Pancreas (tissue), 10 donors: ENCODE data around the gene TRAK1. TPM values are rescaled to one million over a fixed set of nuclear protein-coding genes. Genes with fewer than 3 reads are reported as not detected.

ENCODE experiments used
- ATAC-seq, 4 donors: fragments of 200-7000 bp; cut with Tn5 transposase; one replicate each; pipeline versions ENCODE4 v1.8.0 to v1.9.1; 2020; ENCODE audit warnings: mild to moderate bottlenecking in 4 of 4, moderate library complexity in 4 of 4
- DNase-seq, 6 donors: peaks; one replicate each; pipeline ENCODE4 v3.0.0-alpha.2; 2020
- FAIRE-seq: peaks from 2 replicates; lab custom pipeline; 2012; peaks lifted over from hg19 to GRCh38; lab: Jason Lieb, UNC
- H3K27ac ChIP-seq, 4 donors: fragments of 200-600 bp; sonication (generic); 1 replicate in 3 of 4; 2 replicates in 1 of 4; pipeline versions ENCODE4 v1.5.0 to v1.8.0; 2020
- H3K27me3 ChIP-seq, 4 donors: fragments of 200-600 bp; one replicate each; pipeline ENCODE4 v1.8.0; 2021
- H3K36me3 ChIP-seq, 3 donors: fragments of 200-600 bp; sonication (generic) in 1 of 3; one replicate each; pipeline versions ENCODE4 v1.5.0 to v1.8.0; 2020 to 2021
- H3K4me1 ChIP-seq, 3 donors: fragments of 200-600 bp; one replicate each; pipeline ENCODE4 v1.8.0; 2021
- H3K4me3 ChIP-seq, 4 donors: fragments of 200-600 bp; sonication (generic) in 2 of 4; one replicate each; pipeline versions ENCODE4 v1.5.0 to v1.8.0; 2020 to 2021
- H3K9me3 ChIP-seq, 4 donors: fragments of 200-600 bp; one replicate each; pipeline ENCODE4 v1.8.0; 2021
- CTCF ChIP-seq, 4 donors: fragments of 200-600 bp; sonication (generic) in 3 of 4; IDR thresholded peaks; one replicate each; pipeline versions ENCODE4 v1.5.0 to v1.8.0; 2021; ENCODE audit warnings: antibody characterized with exemption in 4 of 4
- WGBS, 2 donors: extraction: QIAGEN DNeasy Blood & Tissue Kit; methylation state at CpG; one replicate each; pipeline ENCODE4 v1.1.7; 2013; 5-methylcytosine and 5-hydroxymethylcytosine counted together
- intact Hi-C, 3 donors: fragments of 100-400 bp; cut with DNase I; formaldehyde crosslinking; loops; one replicate each; pipeline versions ENCODE4 v1.11.1 to v1.14.2; 2022
- polyA plus RNA-seq, 2 donors: library from polyadenylated mRNA; stranded (reverse); fragments of 200-250 nt; gene quantifications; one replicate each; pipeline ENCODE4 v1.2.3, GENCODE V29; 2013
- total RNA-seq, 6 donors: library from RNA; stranded (reverse); fragmentation: NEBNext Ultra II Directional in 4 of 6; extraction: Animal tissue kit (Norgen Biotek cat#: 25700) in 4 of 6; gene quantifications; one replicate each; pipeline versions ENCODE4 v1.2.1 to v1.2.4, GENCODE V29; 2021 to 2023
- donor health status: healthy with polysubstance abuse.
- donor health status: DM: no; HTN: no; CAD: no; lungs with moderate emphysema.
- donor health status: DM: no; HTN: no; CAD: no.
- donor health status: control.
- donor health status: control.
- donor health status: Bipolar disorder and iron deficiency.
- donor health status: DM: yes; HTN: yes; CAD: no.
- donor health status: DM: no; HTN: no; CAD: no.
- donor health status: DM: no; HTN: no; CAD: no.
- donor health status: DM: yes; HTN: yes; CAD: no.

TRAK1 gene
- total and polyA plus RNA-seq, 8 donors = 9.3 to 24.3 (median 11.7) TPM

- intact Hi-C loops = loop anchor here (5.0 to 10.0 kb wide), 2 partner anchors 78 to 300 kb away; no protein-coding TSS in a partner anchor
- Histone ChIP-seq H3K27me3 (no peaks in the 10 kb centered on the region), H3K36me3 (peaks cover 0 to 27% (median 8%) of the 10 kb centered on the region in 3 donors), H3K27ac (no peak overlapping the region), H3K4me1 (no peaks in the 10 kb centered on the region), H3K4me3 (no peak overlapping the region), H3K9me3 (no peaks in the 10 kb centered on the region)
- ATAC-seq = no peak
- WGBS, 2 donors = 88 to 94% methylated on average over 7 of the region's 7 CpGs
- no peak for TF ChIP-seq CTCF (IDR thresholded peaks at IDR 0.05)
- FAIRE-seq = no peak
- DNase-seq = no peak
These were observed 103.9 kb downstream of the TRAK1 start for GRCh38 chr3:42194943-42195510.

- Histone ChIP-seq H3K4me1 (no peaks in the 10 kb centered on the region), H3K9me3 (no peaks in the 10 kb centered on the region), H3K27ac (no peak overlapping the region), H3K27me3 (no peaks in the 10 kb centered on the region), H3K4me3 (no peak overlapping the region), H3K36me3 (peaks cover 0 to 34% (median 8%) of the 10 kb centered on the region in 3 donors)
- 77 to 80% methylated on average over 5 of the region's 5 CpGs for WGBS, 2 donors
- DNase-seq = no peak
- no peak for TF ChIP-seq CTCF (IDR thresholded peaks at IDR 0.05)
- intact Hi-C loops = loop anchor here in 1 of 3 donors (10.0 kb wide), 1 partner anchor 301 kb away; no protein-coding TSS in a partner anchor
- ATAC-seq = no peak
- no peak for FAIRE-seq
These were observed 104.7 kb downstream of the TRAK1 start for GRCh38 chr3:42195879-42196330.

- Histone ChIP-seq H3K9me3 (no peaks in the 10 kb centered on the region), H3K4me3 (no peak overlapping the region), H3K27me3 (no peaks in the 10 kb centered on the region), H3K4me1 (no peaks in the 10 kb centered on the region), H3K27ac (no peak overlapping the region), H3K36me3 (peaks cover 0 to 50% (median 17%) of the 10 kb centered on the region in 3 donors)
- no peak for TF ChIP-seq CTCF (IDR thresholded peaks at IDR 0.05)
- intact Hi-C loops = loop anchor here in 1 of 3 donors (10.0 kb wide), 1 partner anchor 304 kb away; no protein-coding TSS in a partner anchor
- peak in 2 of 4 donors; percentile 61 to 82 for ATAC-seq
- FAIRE-seq = no peak
- no peak for DNase-seq
- 77 to 86% methylated on average over 3 of the region's 3 CpGs for WGBS, 2 donors
These were observed 107.6 kb downstream of the TRAK1 start for GRCh38 chr3:42198709-42199108.

- no peaks in the 10 kb centered on the region for H3K27me3 ChIP-seq
- intact Hi-C loops = no loop called here
- H3K9me3 ChIP-seq = no peaks in the 10 kb centered on the region
- no peak for TF ChIP-seq CTCF (IDR thresholded peaks at IDR 0.05)
- FAIRE-seq (no peak), DNase-seq (no peak), ATAC-seq (no peak)
- no peak overlapping the region for H3K4me3 ChIP-seq
- H3K27ac ChIP-seq = no peak overlapping the region
- H3K4me1 ChIP-seq = no peaks in the 10 kb centered on the region
- WGBS, 2 donors = 90 to 92% methylated on average over 35 of the region's 35 CpGs
- H3K36me3 ChIP-seq = peaks cover 0 to 33% (median 17%) of the 10 kb centered on the region in 3 donors
These were observed 111.2 kb downstream of the TRAK1 start for GRCh38 chr3:42202217-42202865.
